HT-29 (cell line): Measurements from ENCODE around the gene CHD8. TPM values are rescaled to one million over a fixed set of nuclear protein-coding genes. Genes with fewer than 3 reads are reported as not detected.

Source experiments
- DNase-seq: peaks from one replicate; pipeline ENCODE4 v3.0.0-alpha.2; 2015; ENCODE audit warnings: low spot score
- small RNA-seq: library from RNA; depleted of rRNA; stranded (forward); fragments of <200 nt; gene quantifications from one replicate; pipeline ENCODE3, GENCODE V24; 2014
- total RNA-seq: library from RNA; depleted of rRNA; stranded (reverse); fragments of >200 nt; shearing (Covaris generic); gene quantifications from 2 replicates; pipeline ENCODE4 v1.2.3, GENCODE V29; 2014; rRNA removed

CHD8 gene
- total RNA-seq, 1 experiment from 2014 or later = 36.1 TPM

GRCh38 chr14:21369949-21370679 lies 85.8 kb downstream of the CHD8 start:
- no peak for DNase-seq

- no peak for DNase-seq
Measured at GRCh38 chr14:21367582-21368144, 88.3 kb downstream of the CHD8 start.

- DNase-seq = no peak
Measured at GRCh38 chr14:21356511-21356910, 99.4 kb downstream of the CHD8 start.

GRCh38 chr14:21352587-21352986 lies 103.3 kb downstream of the CHD8 start:
- no peak for DNase-seq

GRCh38 chr14:21350539-21350938 lies 105.4 kb downstream of the CHD8 start:
- no peak for DNase-seq

- no peak for DNase-seq
Measured at GRCh38 chr14:21347201-21347600, 108.7 kb downstream of the CHD8 start.

- DNase-seq = no peak
Measured at GRCh38 chr14:21346532-21347135, 109.3 kb downstream of the CHD8 start.

GRCh38 chr14:21343035-21343794 lies 112.7 kb downstream of the CHD8 start:
- no peak for DNase-seq

Small RNA genes within 50 kb of the gene (small RNA-seq; reads per million reads assigned to genes)
- gene RN7SL650P = not detected
- gene SNORD8 = 1,891 reads per million, percentile 99 among the genes with 10 or more reads in this experiment
- gene SNORD9 = 10.5 reads per million, percentile 88 among the genes with 10 or more reads in this experiment

Other genes with a start within 250 kb of the CHD8 start
- 375 and 471 TPM in 2 replicates for gene HNRNPC, start 186.7 kb downstream of the CHD8 start, total RNA-seq
- gene RPGRIP1, start 176.0 kb downstream of the CHD8 start, total RNA-seq = 0.05 and 0.33 TPM in 2 replicates
- 34.5 and 43.7 TPM in 2 replicates for gene SUPT16H, start 72.1 kb downstream of the CHD8 start, total RNA-seq
- 4.4 and 6.4 TPM in 2 replicates for gene RAB2B, start 20.8 kb upstream of the CHD8 start, total RNA-seq
- 16.0 and 20.3 TPM in 2 replicates for gene TOX4, start 21.1 kb upstream of the CHD8 start, total RNA-seq
- gene METTL3, start 55.2 kb upstream of the CHD8 start, total RNA-seq = 39.7 and 41.0 TPM in 2 replicates
- 0.05 TPM in 1 of 2 replicates, not detected in the other for gene SALL2, start 70.2 kb upstream of the CHD8 start, total RNA-seq
- gene OR10G3, start 124.0 kb upstream of the CHD8 start, total RNA-seq = not detected in 2 replicates
- not detected in 2 replicates for gene OR10G2, start 178.8 kb upstream of the CHD8 start, total RNA-seq
- gene OR4E2, start 197.7 kb upstream of the CHD8 start, total RNA-seq = not detected in 2 replicates
- gene OR4E1, start 217.7 kb upstream of the CHD8 start, total RNA-seq = not detected in 2 replicates